OCI-LY1 (cell line): Measurements from ENCODE around the gene SCAI.

Experiments used
- H2AFZ ChIP-seq: fragments of 200-600 bp; sonication (generic), shearing (Covaris generic); 2 replicates; pipeline ENCODE4 v1.6.0; 2014; ENCODE audit warnings: antibody characterized with exemption, mild to moderate bottlenecking, low read length
- H3F3A ChIP-seq: fragments of 200-600 bp; sonication (generic), shearing (Covaris generic); 2 replicates; pipeline ENCODE4 v1.6.0; 2014; ENCODE audit warnings: mild to moderate bottlenecking, antibody characterized with exemption, low read length, moderate library complexity; ENCODE audit not compliant: insufficient read depth
- H3K27ac ChIP-seq: fragments of 200-600 bp; sonication (generic); 2 replicates; pipeline ENCODE4 v1.5.1; 2014; ENCODE audit warnings: low read length, mixed run types, mild to moderate bottlenecking, low read depth; ENCODE audit not compliant: poor library complexity, severe bottlenecking
- H3K27me3 ChIP-seq: fragments of 200-600 bp; sonication (generic); 2 replicates; pipeline ENCODE4 v1.6.0; 2014; ENCODE audit warnings: antibody characterized with exemption, mild to moderate bottlenecking, low read length, moderate library complexity; ENCODE audit not compliant: insufficient read depth
- H3K36me3 ChIP-seq: fragments of 200-600 bp; sonication (generic); 2 replicates; pipeline ENCODE4 v1.6.1; 2014; ENCODE audit warnings: mild to moderate bottlenecking, antibody characterized with exemption, low read length, moderate library complexity, mixed read lengths; ENCODE audit not compliant: insufficient read depth
- H3K4me1 ChIP-seq: fragments of 200-600 bp; sonication (generic); 2 replicates; pipeline ENCODE4 v1.5.1; 2014; ENCODE audit warnings: mild to moderate bottlenecking, low read length, moderate library complexity; ENCODE audit not compliant: insufficient read depth, severe bottlenecking
- H3K4me2 ChIP-seq: fragments of 200-600 bp; sonication (generic), shearing (Covaris generic); 2 replicates; pipeline ENCODE4 v1.6.1; 2014; ENCODE audit warnings: low read length
- H3K4me3 ChIP-seq: fragments of 200-600 bp; sonication (generic); 2 replicates; pipeline ENCODE4 v1.5.1; 2014; ENCODE audit warnings: low read length, low read depth, mild to moderate bottlenecking, mixed read lengths; ENCODE audit not compliant: poor library complexity, severe bottlenecking
- H3K79me2 ChIP-seq: fragments of 200-600 bp; shearing (Covaris generic); 2 replicates; pipeline ENCODE4 v1.6.1; 2016; ENCODE audit warnings: mixed run types, low read length, mixed read lengths; ENCODE audit not compliant: insufficient read depth
- H3K9ac ChIP-seq: fragments of 200-600 bp; sonication (generic), shearing (Covaris generic); 2 replicates; pipeline ENCODE4 v1.6.1; 2014; ENCODE audit warnings: mild to moderate bottlenecking, low read length, mixed read lengths
- H3K9me2 ChIP-seq: fragments of 200-600 bp; sonication (generic), shearing (Covaris generic); 2 replicates; pipeline ENCODE4 v1.6.1; 2014; ENCODE audit warnings: low read depth, mild to moderate bottlenecking, low read length, mixed read lengths
- H3K9me3 ChIP-seq: fragments of 200-600 bp; shearing (Covaris generic); 2 replicates; pipeline ENCODE4 v1.6.1; 2014; ENCODE audit warnings: low read length, mixed read lengths
- H4K20me1 ChIP-seq: fragments of 200-600 bp; sonication (generic), shearing (Covaris generic); 2 replicates; pipeline ENCODE4 v1.6.0; 2016; ENCODE audit warnings: mild to moderate bottlenecking, low read length; ENCODE audit not compliant: insufficient read depth
- EZH2 ChIP-seq: fragments of 200-600 bp; sonication (generic), shearing (Covaris generic); IDR thresholded peaks from 2 replicates; pipeline ENCODE4 v1.8.0; 2017; ENCODE audit warnings: borderline replicate concordance, mixed run types, mild to moderate bottlenecking, antibody characterized with exemption, low read length, moderate library complexity, mixed read lengths
- TF ChIP-seq, protein P1 (sequence below): fragments of 200-600 bp; sonication (generic), shearing (Covaris generic); IDR thresholded peaks from 2 replicates; pipeline ENCODE4 v1.5.1; 2017; ENCODE audit warnings: mild to moderate bottlenecking, antibody characterized with exemption, low read length, moderate library complexity, mixed read lengths

SCAI gene

DNA sequence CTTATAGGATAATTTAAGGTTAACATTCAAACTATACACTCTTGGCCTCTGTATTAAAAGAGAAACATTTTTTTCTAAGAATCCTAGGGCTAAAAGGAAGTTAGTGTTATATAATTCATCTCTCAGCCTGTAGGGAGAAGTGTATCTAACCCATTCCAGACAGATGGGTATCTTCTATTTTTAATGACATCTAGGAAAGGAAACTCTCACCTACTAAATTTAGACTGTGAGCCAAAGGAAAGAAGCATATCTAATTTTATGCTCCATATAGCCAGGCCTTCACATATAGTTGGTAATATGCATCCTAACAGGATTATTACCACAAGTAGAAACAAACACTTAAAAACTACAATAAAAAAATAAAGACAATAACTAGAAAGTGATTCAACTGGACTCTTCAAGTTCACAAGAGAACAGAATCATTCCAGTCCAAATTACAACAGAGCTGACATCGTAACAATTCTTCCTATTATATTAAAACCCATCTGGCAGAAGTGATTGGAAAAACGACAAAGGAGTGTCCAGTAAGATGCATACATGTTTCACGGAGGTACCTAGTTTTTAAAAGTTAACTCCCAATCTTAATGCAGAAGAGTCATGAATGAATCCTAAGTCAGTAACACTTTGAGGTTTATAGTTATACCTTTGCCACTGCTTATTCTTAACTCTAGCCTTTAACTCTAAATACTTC is 39.4 kb downstream of the SCAI start:
- no peak overlapping the region for H3K4me2 ChIP-seq
- H3K27ac ChIP-seq = no peak overlapping the region
- H3K4me3 ChIP-seq = no peak overlapping the region
- no peaks in the 10 kb centered on the region for H3K36me3 ChIP-seq
- H3K79me2 ChIP-seq = no peaks in the 10 kb centered on the region
- H3F3A ChIP-seq = no peaks in the 10 kb centered on the region
- H3K9me2 ChIP-seq = no peaks in the 10 kb centered on the region
- no peaks in the 10 kb centered on the region for H4K20me1 ChIP-seq
- no peak for TF ChIP-seq EZH2
- TF ChIP-seq, protein P1, sequence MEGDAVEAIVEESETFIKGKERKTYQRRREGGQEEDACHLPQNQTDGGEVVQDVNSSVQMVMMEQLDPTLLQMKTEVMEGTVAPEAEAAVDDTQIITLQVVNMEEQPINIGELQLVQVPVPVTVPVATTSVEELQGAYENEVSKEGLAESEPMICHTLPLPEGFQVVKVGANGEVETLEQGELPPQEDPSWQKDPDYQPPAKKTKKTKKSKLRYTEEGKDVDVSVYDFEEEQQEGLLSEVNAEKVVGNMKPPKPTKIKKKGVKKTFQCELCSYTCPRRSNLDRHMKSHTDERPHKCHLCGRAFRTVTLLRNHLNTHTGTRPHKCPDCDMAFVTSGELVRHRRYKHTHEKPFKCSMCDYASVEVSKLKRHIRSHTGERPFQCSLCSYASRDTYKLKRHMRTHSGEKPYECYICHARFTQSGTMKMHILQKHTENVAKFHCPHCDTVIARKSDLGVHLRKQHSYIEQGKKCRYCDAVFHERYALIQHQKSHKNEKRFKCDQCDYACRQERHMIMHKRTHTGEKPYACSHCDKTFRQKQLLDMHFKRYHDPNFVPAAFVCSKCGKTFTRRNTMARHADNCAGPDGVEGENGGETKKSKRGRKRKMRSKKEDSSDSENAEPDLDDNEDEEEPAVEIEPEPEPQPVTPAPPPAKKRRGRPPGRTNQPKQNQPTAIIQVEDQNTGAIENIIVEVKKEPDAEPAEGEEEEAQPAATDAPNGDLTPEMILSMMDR = no peak
- no peaks in the 10 kb centered on the region for H3K9me3 ChIP-seq
- H2AFZ ChIP-seq = no peak overlapping the region
- H3K9ac ChIP-seq = no peak overlapping the region
- H3K4me1 ChIP-seq = no peaks in the 10 kb centered on the region
- H3K27me3 ChIP-seq = no peaks in the 10 kb centered on the region

DNA sequence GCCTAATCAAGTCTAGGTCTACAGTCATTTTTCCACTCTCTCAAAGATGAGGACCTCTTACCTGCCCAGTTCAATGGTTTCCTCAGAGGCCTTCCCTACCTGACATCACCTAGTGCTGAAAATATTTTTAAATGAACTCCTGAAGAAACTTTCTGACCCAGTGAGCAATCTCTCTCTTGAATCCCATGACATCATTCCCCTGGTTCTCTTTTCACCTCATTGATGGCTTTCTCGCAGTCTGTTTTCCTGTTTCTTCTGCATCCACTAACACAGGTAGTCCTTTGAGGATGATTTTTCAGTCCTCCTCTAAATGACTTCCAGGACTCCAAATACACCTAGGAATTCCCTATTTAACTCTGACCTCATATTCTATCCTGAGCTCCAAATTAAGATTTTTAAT is 40.3 kb downstream of the SCAI start:
- no peak overlapping the region for H2AFZ ChIP-seq
- no peaks in the 10 kb centered on the region for H3K9me3 ChIP-seq
- no peak overlapping the region for H3K4me3 ChIP-seq
- H4K20me1 ChIP-seq = no peaks in the 10 kb centered on the region
- H3K4me2 ChIP-seq = no peak overlapping the region
- TF ChIP-seq EZH2 = no peak
- no peaks in the 10 kb centered on the region for H3K27me3 ChIP-seq
- H3K36me3 ChIP-seq = peaks cover 5% of the 10 kb centered on the region; the same call in 1 of the 2 replicates
- H3K9me2 ChIP-seq = no peaks in the 10 kb centered on the region
- H3K4me1 ChIP-seq = no peaks in the 10 kb centered on the region
- H3F3A ChIP-seq = no peaks in the 10 kb centered on the region
- no peaks in the 10 kb centered on the region for H3K79me2 ChIP-seq
- H3K27ac ChIP-seq = no peak overlapping the region
- H3K9ac ChIP-seq = no peak overlapping the region

DNA sequence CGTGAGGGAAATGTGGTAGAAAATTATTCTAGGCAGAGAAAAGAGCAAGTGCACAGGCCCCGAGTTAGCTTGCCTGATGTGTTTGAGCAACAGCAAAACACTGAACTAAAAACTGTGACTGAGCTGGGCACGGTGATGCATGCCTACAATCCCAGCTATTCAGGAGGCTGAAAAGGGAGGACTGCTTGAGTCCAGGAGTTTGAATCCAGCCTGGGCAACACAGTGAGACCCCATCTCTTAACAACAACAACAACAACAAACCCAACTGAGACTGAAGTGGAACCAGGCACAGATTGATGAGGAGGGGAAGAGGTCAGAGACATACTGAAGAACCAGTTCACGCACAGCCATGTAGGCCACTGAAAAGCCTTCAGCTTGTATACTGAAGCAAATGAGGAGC is 42.5 kb downstream of the SCAI start:
- no peaks in the 10 kb centered on the region for H4K20me1 ChIP-seq
- no peaks in the 10 kb centered on the region for H3K79me2 ChIP-seq

More for the DNA sequence above, 42.5 kb downstream of the SCAI start:
- Histone ChIP-seq H2AFZ (no peak overlapping the region), H3K4me3 (no peak overlapping the region), H3K9me3 (no peaks in the 10 kb centered on the region), H3K4me1 (no peaks in the 10 kb centered on the region), H3K9me2 (no peaks in the 10 kb centered on the region), H3K36me3 (peaks cover 12% of the 10 kb centered on the region), H3K27me3 (no peaks in the 10 kb centered on the region), H3K9ac (no peak overlapping the region), H3F3A (no peaks in the 10 kb centered on the region), H3K27ac (no peak overlapping the region), H3K4me2 (no peak overlapping the region)
- TF ChIP-seq, protein P1 = no peak
- no peak for TF ChIP-seq EZH2
